Cortex of kidney (tissue), 1 donor: ENCODE measurements around the gene SLC7A5.
"Not testable (repeated sequence)": the region's sequence is repeated elsewhere in the genome, so short reads cannot be mapped to it uniquely, and the experiment has no call there.

Source experiments
- DNase-seq: peaks from one replicate; lab custom pipeline; 2025; lab: John Stamatoyannopoulos, UW

SLC7A5 gene

GRCh38 chr16:87861300-87862099 lies 7.8 kb downstream of the SLC7A5 start:
- DNase-seq: not testable (repeated sequence)

GRCh38 chr16:87860553-87861299 lies 8.6 kb downstream of the SLC7A5 start:
- no peak for DNase-seq

- DNase-seq: not testable (repeated sequence)
Measured at GRCh38 chr16:87858151-87858993, 10.9 kb downstream of the SLC7A5 start.

GRCh38 chr16:87856791-87857228 lies 12.5 kb downstream of the SLC7A5 start:
- DNase-seq: no peak

- DNase-seq: no peak
Measured at GRCh38 chr16:87855852-87856715, 13.2 kb downstream of the SLC7A5 start.

GRCh38 chr16:87854907-87855683 lies 14.2 kb downstream of the SLC7A5 start:
- no peak for DNase-seq

GRCh38 chr16:87854053-87854906 lies 15.0 kb downstream of the SLC7A5 start:
- DNase-seq: no peak

- no peak for DNase-seq
Measured at GRCh38 chr16:87853411-87854052, 15.8 kb downstream of the SLC7A5 start.

GRCh38 chr16:87851601-87852000 lies 17.7 kb downstream of the SLC7A5 start:
- no peak for DNase-seq

GRCh38 chr16:87851141-87851587 lies 18.1 kb downstream of the SLC7A5 start:
- DNase-seq: no peak

- no peak for DNase-seq
Measured at GRCh38 chr16:87850009-87851006, 19.0 kb downstream of the SLC7A5 start.

- DNase-seq: no peak
Measured at GRCh38 chr16:87849419-87850008, 19.8 kb downstream of the SLC7A5 start.

- DNase-seq: no peak
Measured at GRCh38 chr16:87848676-87849345, 20.5 kb downstream of the SLC7A5 start.

GRCh38 chr16:87847785-87848675 lies 21.3 kb downstream of the SLC7A5 start:
- DNase-seq: no peak

GRCh38 chr16:87847467-87847784 lies 21.9 kb downstream of the SLC7A5 start:
- no peak for DNase-seq
